Heart left ventricle (tissue), 13 donors: ENCODE data around the gene CTRB2.

Source experiments
- POLR2A ChIP-seq, 2 donors: fragments of 450-650 bp; IDR thresholded peaks; one replicate each; pipeline ENCODE4 v1.6.1; 2017; ENCODE audit warnings: antibody characterized with exemption in 2 of 2, mild to moderate bottlenecking in 2 of 2, moderate library complexity in 2 of 2
- TF ChIP-seq, protein P1 (sequence below), 12 donors: fragments of 200-600 bp; sonication (generic) in 4 of 12; IDR thresholded peaks; one replicate each; pipeline versions ENCODE4 v1.5.0 to v1.8.0; 2018 to 2022; ENCODE audit warnings: antibody characterized with exemption in 12 of 12, mild to moderate bottlenecking in 5 of 12
- donor health status: ischemic (EF 13 %, LVEDD 7.1; RV severe dilation, severe dysfunction).
- donor health status: DM: no; HTN: yes; CAD: no.
- donor health status: DM: no; HTN: no; CAD: no.
- donor health status: ischemic (EF 25% LVEDD 6.9; RV normal size, moderate dysfunction).
- donor health status: ischemic (EF 25% LVEDD 5.7; RV mildly dilated, moderate dysfunction).
- donor health status: ischemic (EF 35%, LVEDD 5.7; RV mildly dilated, moderate dysfunction).
- donor health status: nonischemic (EF 11% LVEDD 7.7; RV severe dilation, severe dysfunction).
- donor health status: DM: yes; HTN: yes; CAD: no.
- donor health status: PGD.
- donor health status: ischemic (EF 29% LVEDD 5.4; RV normal size, mild dysfunction).
- donor health status: nonischemic (EF 23%, LVEDD 6.1; RV moderate dilation, normal function).

GRCh38 chr16:75231570-75231969 lies 24.6 kb upstream of the CTRB2 start:
- TF ChIP-seq, protein P1, sequence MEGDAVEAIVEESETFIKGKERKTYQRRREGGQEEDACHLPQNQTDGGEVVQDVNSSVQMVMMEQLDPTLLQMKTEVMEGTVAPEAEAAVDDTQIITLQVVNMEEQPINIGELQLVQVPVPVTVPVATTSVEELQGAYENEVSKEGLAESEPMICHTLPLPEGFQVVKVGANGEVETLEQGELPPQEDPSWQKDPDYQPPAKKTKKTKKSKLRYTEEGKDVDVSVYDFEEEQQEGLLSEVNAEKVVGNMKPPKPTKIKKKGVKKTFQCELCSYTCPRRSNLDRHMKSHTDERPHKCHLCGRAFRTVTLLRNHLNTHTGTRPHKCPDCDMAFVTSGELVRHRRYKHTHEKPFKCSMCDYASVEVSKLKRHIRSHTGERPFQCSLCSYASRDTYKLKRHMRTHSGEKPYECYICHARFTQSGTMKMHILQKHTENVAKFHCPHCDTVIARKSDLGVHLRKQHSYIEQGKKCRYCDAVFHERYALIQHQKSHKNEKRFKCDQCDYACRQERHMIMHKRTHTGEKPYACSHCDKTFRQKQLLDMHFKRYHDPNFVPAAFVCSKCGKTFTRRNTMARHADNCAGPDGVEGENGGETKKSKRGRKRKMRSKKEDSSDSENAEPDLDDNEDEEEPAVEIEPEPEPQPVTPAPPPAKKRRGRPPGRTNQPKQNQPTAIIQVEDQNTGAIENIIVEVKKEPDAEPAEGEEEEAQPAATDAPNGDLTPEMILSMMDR (IDR thresholded peaks at IDR 0.05): no peak
- TF ChIP-seq POLR2A (IDR thresholded peaks at IDR 0.05): no peak
